Measurements from ENCODE around the gene BMPR1B.

DNA sequence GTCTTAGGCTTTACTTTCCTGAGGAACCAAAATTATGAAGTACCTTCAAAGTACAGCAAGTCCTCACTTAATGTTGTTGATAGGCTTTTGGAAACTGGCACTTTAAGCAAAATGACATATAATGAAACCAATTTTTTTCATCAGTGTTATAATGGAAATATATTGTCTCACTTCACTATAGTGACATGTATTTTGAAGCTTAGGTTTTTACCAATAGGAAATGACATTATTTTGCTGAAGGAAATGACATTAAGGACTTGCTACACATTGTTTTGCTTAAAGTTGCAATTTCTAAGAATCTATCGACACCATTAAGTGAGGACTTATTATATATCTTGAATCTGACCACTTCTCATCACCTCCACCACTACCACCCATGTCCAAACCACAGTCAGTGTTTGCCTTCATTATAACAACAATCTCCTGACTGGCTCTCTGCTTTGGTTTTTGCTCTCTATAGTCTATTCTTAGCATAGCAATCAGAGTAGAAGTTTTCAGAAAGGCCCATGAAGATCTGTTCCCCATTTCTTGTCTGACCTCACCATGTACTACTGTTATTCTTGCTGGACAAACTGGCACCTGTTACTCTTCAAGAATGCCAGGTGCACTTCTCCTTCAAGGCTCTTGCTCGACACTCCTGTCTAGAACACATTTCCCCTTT lies 311.2 kb downstream of the BMPR1B start:
- no peak for TF ChIP-seq CTCF (IDR thresholded peaks at IDR 0.05)
- TF ChIP-seq ZFX (IDR thresholded peaks at IDR 0.05; ENCODE audit: borderline replicate concordance), result no peak
